WTC11 (cell line): ENCODE results near the gene PRRG2. TPM values are rescaled to one million over a fixed set of nuclear protein-coding genes. Genes with fewer than 3 reads are reported as not detected.

Source experiments
- ATAC-seq: fragments of 200-7000 bp; cut with Tn5 transposase; 2 replicates; pipeline ENCODE4 v1.10.0; 2021; ENCODE audit warnings: mild to moderate bottlenecking, moderate library complexity
- CTCF ChIA-PET: fragments of 300-600 bp; sonication (Branson Sonifier 250); formaldehyde crosslinking; loops from one replicate; lab custom pipeline; 2021; ENCODE audit warnings: antibody characterized with exemption; lab: Charles Lee
- POLR2A ChIA-PET: fragments of 350-600 bp; sonication (Branson Sonifier 250); formaldehyde crosslinking; loops from one replicate; lab custom pipeline; 2021; ENCODE audit warnings: antibody characterized with exemption; lab: Charles Lee
- DNase-seq: peaks from one replicate; pipeline ENCODE4 v3.0.0; 2021; ENCODE audit warnings: low spot score
- H3K27ac Mint-ChIP-seq: 2 replicates; pipeline ENCODE4 v1.8.0; 2021; ENCODE audit warnings: mixed read lengths
- H3K27me3 Mint-ChIP-seq: 2 replicates; pipeline ENCODE4 v1.8.0; 2021; ENCODE audit warnings: low read depth, mild to moderate bottlenecking, moderate library complexity, mixed read lengths
- H3K36me3 Mint-ChIP-seq: 2 replicates; pipeline ENCODE4 v1.8.0; 2021; ENCODE audit warnings: mixed read lengths
- H3K4me1 Mint-ChIP-seq: 2 replicates; pipeline ENCODE4 v1.8.0; 2022; ENCODE audit warnings: mixed read lengths
- H3K4me3 Mint-ChIP-seq: 2 replicates; pipeline ENCODE4 v1.8.0; 2021; ENCODE audit warnings: mild to moderate bottlenecking, moderate library complexity, mixed read lengths
- H3K9me3 Mint-ChIP-seq: 2 replicates; pipeline ENCODE4 v1.8.0; 2021; ENCODE audit warnings: mixed read lengths
- ELF4 ChIP-seq: sonication (generic); formaldehyde crosslinking; IDR thresholded peaks from 2 replicates; pipeline ENCODE4 v1.8.1; 2022; ENCODE audit warnings: low read depth, mild to moderate bottlenecking, moderate library complexity, missing genetic modification reagents
- EMX1 ChIP-seq: fragments of 250-450 bp; sonication (Bioruptor Pico); IDR thresholded peaks from 2 replicates; pipeline ENCODE4 v1.8.0; 2021; ENCODE audit warnings: mild to moderate bottlenecking
- GABPB1 ChIP-seq: sonication (generic); formaldehyde crosslinking; IDR thresholded peaks from 2 replicates; pipeline ENCODE4 v1.8.1; 2023; ENCODE audit warnings: mild to moderate bottlenecking, missing genetic modification reagents
- MYBL2 ChIP-seq: sonication (generic); formaldehyde crosslinking; IDR thresholded peaks from 2 replicates; pipeline ENCODE4 v1.8.1; 2023; ENCODE audit warnings: mild to moderate bottlenecking, moderate library complexity, missing genetic modification reagents
- NFATC4 ChIP-seq: fragments of 250-450 bp; sonication (Bioruptor Pico); IDR thresholded peaks from 2 replicates; pipeline ENCODE4 v1.9.0; 2021; ENCODE audit warnings: mild to moderate bottlenecking
- NR2C2 ChIP-seq: sonication (generic); formaldehyde crosslinking; IDR thresholded peaks from 2 replicates; pipeline ENCODE4 v1.8.0; 2022; ENCODE audit warnings: mild to moderate bottlenecking, missing genetic modification reagents
- SMAD4 ChIP-seq: sonication (generic); formaldehyde crosslinking; IDR thresholded peaks from 2 replicates; pipeline ENCODE4 v1.8.0; 2022; ENCODE audit warnings: mild to moderate bottlenecking, missing genetic modification reagents
- TP53 ChIP-seq: sonication (generic); formaldehyde crosslinking; IDR thresholded peaks from 2 replicates; pipeline ENCODE4 v1.8.1; 2023; ENCODE audit warnings: mild to moderate bottlenecking, missing genetic modification reagents
- ZNF416 ChIP-seq: fragments of 250-450 bp; sonication (Bioruptor Pico); IDR thresholded peaks from 2 replicates; pipeline ENCODE4 v1.9.0; 2021; ENCODE audit warnings: mild to moderate bottlenecking, inconsistent platforms
- total RNA-seq: library from RNA; stranded (reverse); gene quantifications from 3 replicates; pipeline ENCODE4 v1.2.3, GENCODE V29; 2021
- TF ChIP-seq, protein P1 (sequence below): sonication (generic); formaldehyde crosslinking; IDR thresholded peaks from 2 replicates; pipeline ENCODE4 v1.8.1; 2023; ENCODE audit warnings: mild to moderate bottlenecking, moderate library complexity, missing genetic modification reagents
- TF ChIP-seq, protein P2 (sequence below): sonication (generic); formaldehyde crosslinking; IDR thresholded peaks from 2 replicates; pipeline ENCODE4 v1.8.1; 2023; ENCODE audit warnings: mild to moderate bottlenecking, missing genetic modification reagents, moderate library complexity
- TF ChIP-seq, protein P3 (sequence below): fragments of 250-450 bp; sonication (Bioruptor Pico); IDR thresholded peaks from 2 replicates; pipeline ENCODE4 v1.9.0; 2021; ENCODE audit warnings: moderate library complexity, mild to moderate bottlenecking, inconsistent platforms, borderline replicate concordance
- TF ChIP-seq, protein P4 (sequence below): fragments of 250-450 bp; sonication (Bioruptor Pico); IDR thresholded peaks from 2 replicates; pipeline ENCODE4 v1.9.0; 2021; ENCODE audit warnings: mild to moderate bottlenecking, borderline replicate concordance
- TF ChIP-seq, protein P5 (sequence below): fragments of 250-450 bp; sonication (Bioruptor Pico); IDR thresholded peaks from 2 replicates; pipeline ENCODE4 v2.1.2; 2022; ENCODE audit warnings: mild to moderate bottlenecking, moderate library complexity
- TF ChIP-seq, protein P6 (sequence below): sonication (generic); formaldehyde crosslinking; conservative IDR thresholded peaks from 2 replicates; pipeline ENCODE4 v1.8.1; 2023; ENCODE audit warnings: mild to moderate bottlenecking, low read depth, missing genetic modification reagents, moderate library complexity
- TF ChIP-seq, protein P7 (sequence below): sonication (generic); formaldehyde crosslinking; IDR thresholded peaks from 2 replicates; pipeline ENCODE4 v1.8.1; 2023; ENCODE audit warnings: mild to moderate bottlenecking, missing genetic modification reagents
- TF ChIP-seq, protein P8 (sequence below): sonication (generic); formaldehyde crosslinking; IDR thresholded peaks from 2 replicates; pipeline ENCODE4 v1.8.0; 2022; ENCODE audit warnings: mild to moderate bottlenecking, missing genetic modification reagents

PRRG2 gene
- total RNA-seq, 1 experiment from 2014 or later = 5.9 TPM

DNA sequence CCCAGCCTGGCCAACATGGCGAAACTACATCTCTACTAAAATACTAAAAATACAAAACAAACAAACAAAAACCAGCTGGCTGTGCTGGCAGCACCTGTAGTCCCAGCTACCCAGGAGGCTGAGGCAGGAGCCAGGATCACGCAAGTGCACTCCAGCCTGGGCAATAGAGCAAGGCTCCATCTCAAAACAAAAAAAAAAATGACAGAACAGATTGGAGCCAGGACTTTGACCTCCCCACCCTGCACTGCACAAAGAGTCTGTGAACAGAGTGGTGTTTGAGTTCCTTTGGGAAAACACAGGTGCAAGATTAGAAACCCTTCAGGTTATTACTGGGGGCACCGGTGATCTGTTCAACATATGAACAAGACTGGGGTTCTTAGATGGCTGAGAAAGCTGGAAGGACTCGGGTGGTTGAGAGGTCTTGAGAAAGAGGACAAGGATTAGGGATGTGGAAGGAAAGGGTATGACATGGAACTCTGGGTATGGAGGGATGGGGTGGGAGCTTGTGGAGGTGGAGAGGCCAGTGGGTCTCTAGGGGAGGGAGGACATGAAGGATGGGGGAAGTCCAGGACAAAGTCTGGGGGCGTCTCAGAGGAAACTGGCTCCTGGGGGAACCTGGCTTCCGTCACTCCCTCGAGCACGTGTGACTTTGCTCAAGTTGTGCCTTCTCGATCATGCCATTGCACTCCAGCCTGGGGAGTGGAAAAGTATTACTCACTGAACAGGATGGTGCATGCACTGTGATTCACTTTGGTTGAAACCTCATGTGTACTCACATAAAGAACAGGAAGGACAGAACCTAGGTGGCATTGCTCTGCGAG, 27.5 kb upstream of the PRRG2 start:
- Mint-ChIP-seq H3K27ac (no peak overlapping the region; the same call in 1 of the 2 replicates), H3K4me3 (no peak overlapping the region), H3K4me1 (peaks cover 9% of the 10 kb centered on the region), H3K36me3 (peaks cover 16% of the 10 kb centered on the region), H3K27me3 (no peaks in the 10 kb centered on the region)
- CTCF ChIA-PET = interaction anchor here (0.6 to 2.5 kb wide), 2 partner anchors 18 to 179 kb away, joined by 3 to 8 read pairs; no protein-coding TSS in a partner anchor
- POLR2A ChIA-PET = interaction anchor here (0.6 to 0.7 kb wide), 2 partner anchors 58 to 71 kb away, joined by 3 to 5 read pairs; no protein-coding TSS in a partner anchor
- no peak for TF ChIP-seq TP53 (CRISPR knock-in tag)
- TF ChIP-seq, protein P1, sequence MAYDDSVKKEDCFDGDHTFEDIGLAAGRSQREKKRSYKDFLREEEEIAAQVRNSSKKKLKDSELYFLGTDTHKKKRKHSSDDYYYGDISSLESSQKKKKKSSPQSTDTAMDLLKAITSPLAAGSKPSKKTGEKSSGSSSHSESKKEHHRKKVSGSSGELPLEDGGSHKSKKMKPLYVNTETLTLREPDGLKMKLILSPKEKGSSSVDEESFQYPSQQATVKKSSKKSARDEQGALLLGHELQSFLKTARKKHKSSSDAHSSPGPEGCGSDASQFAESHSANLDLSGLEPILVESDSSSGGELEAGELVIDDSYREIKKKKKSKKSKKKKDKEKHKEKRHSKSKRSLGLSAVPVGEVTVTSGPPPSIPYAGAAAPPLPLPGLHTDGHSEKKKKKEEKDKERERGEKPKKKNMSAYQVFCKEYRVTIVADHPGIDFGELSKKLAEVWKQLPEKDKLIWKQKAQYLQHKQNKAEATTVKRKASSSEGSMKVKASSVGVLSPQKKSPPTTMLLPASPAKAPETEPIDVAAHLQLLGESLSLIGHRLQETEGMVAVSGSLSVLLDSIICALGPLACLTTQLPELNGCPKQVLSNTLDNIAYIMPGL (CRISPR knock-in tag) = no peak
- TF ChIP-seq, protein P2, sequence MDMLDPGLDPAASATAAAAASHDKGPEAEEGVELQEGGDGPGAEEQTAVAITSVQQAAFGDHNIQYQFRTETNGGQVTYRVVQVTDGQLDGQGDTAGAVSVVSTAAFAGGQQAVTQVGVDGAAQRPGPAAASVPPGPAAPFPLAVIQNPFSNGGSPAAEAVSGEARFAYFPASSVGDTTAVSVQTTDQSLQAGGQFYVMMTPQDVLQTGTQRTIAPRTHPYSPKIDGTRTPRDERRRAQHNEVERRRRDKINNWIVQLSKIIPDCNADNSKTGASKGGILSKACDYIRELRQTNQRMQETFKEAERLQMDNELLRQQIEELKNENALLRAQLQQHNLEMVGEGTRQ (CRISPR knock-in tag) = no peak
- TF ChIP-seq, protein P3, sequence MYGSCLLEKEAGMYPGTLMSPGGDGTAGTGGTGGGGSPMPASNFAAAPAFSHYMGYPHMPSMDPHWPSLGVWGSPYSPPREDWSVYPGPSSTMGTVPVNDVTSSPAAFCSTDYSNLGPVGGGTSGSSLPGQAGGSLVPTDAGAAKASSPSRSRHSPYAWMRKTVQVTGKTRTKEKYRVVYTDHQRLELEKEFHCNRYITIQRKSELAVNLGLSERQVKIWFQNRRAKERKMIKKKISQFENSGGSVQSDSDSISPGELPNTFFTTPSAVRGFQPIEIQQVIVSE (CRISPR knock-in tag) = no peak
- TF ChIP-seq NR2C2 (CRISPR knock-in tag) = no peak
- no peak for TF ChIP-seq ZNF416
- TF ChIP-seq ELF4 (CRISPR knock-in tag) = no peak
- no peak for TF ChIP-seq EMX1 (CRISPR knock-in tag)
- TF ChIP-seq SMAD4 (CRISPR knock-in tag) = no peak
- TF ChIP-seq, all 79 proteins: peak for 0
- no peaks in the 10 kb centered on the region for H3K9me3 Mint-ChIP-seq
- no peak for ATAC-seq
- DNase-seq = no peak

DNA sequence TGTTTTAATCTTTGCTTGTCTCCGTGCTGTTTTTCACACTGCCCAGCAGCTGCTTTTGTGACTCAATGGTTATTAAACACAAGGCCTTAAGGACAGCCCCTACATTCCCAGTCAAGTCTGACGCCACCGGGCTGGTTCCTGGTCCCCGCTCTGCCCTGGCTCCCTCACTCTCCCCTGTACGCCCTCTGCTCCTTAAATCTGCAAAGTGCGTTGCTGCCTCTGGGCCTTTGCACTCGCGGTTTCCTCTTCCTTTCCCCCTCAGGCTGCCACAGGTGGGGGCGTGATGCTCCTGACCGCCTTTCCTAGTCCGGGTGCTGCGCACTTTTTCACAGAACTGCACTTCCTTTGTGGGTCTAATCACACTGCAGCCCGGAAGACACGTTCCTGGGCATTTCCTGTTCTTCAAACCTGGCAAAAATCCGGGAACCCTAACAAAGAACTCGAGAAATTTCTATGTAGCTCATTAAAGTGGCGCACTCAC, 26.4 kb upstream of the PRRG2 start:
- no peak overlapping the region for H3K4me3 Mint-ChIP-seq
- no peak for DNase-seq
- no peaks in the 10 kb centered on the region for H3K9me3 Mint-ChIP-seq
- H3K4me1 Mint-ChIP-seq = peaks cover 11% of the 10 kb centered on the region
- H3K36me3 Mint-ChIP-seq = peaks cover 27% of the 10 kb centered on the region
- peak overlapping the region; percentile 58; the same call in 1 of the 2 replicates for H3K27ac Mint-ChIP-seq
- POLR2A ChIA-PET = no interaction called here
- H3K27me3 Mint-ChIP-seq = no peaks in the 10 kb centered on the region
- ATAC-seq = no peak
- CTCF ChIA-PET = interaction anchor here (0.7 to 1.6 kb wide), 2 partner anchors 8 to 38 kb away, joined by 3 to 7 read pairs; no protein-coding TSS in a partner anchor
- TF ChIP-seq, protein P4, sequence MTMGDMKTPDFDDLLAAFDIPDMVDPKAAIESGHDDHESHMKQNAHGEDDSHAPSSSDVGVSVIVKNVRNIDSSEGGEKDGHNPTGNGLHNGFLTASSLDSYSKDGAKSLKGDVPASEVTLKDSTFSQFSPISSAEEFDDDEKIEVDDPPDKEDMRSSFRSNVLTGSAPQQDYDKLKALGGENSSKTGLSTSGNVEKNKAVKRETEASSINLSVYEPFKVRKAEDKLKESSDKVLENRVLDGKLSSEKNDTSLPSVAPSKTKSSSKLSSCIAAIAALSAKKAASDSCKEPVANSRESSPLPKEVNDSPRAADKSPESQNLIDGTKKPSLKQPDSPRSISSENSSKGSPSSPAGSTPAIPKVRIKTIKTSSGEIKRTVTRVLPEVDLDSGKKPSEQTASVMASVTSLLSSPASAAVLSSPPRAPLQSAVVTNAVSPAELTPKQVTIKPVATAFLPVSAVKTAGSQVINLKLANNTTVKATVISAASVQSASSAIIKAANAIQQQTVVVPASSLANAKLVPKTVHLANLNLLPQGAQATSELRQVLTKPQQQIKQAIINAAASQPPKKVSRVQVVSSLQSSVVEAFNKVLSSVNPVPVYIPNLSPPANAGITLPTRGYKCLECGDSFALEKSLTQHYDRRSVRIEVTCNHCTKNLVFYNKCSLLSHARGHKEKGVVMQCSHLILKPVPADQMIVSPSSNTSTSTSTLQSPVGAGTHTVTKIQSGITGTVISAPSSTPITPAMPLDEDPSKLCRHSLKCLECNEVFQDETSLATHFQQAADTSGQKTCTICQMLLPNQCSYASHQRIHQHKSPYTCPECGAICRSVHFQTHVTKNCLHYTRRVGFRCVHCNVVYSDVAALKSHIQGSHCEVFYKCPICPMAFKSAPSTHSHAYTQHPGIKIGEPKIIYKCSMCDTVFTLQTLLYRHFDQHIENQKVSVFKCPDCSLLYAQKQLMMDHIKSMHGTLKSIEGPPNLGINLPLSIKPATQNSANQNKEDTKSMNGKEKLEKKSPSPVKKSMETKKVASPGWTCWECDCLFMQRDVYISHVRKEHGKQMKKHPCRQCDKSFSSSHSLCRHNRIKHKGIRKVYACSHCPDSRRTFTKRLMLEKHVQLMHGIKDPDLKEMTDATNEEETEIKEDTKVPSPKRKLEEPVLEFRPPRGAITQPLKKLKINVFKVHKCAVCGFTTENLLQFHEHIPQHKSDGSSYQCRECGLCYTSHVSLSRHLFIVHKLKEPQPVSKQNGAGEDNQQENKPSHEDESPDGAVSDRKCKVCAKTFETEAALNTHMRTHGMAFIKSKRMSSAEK (CRISPR knock-in tag) = no peak
- TF ChIP-seq, protein P5, sequence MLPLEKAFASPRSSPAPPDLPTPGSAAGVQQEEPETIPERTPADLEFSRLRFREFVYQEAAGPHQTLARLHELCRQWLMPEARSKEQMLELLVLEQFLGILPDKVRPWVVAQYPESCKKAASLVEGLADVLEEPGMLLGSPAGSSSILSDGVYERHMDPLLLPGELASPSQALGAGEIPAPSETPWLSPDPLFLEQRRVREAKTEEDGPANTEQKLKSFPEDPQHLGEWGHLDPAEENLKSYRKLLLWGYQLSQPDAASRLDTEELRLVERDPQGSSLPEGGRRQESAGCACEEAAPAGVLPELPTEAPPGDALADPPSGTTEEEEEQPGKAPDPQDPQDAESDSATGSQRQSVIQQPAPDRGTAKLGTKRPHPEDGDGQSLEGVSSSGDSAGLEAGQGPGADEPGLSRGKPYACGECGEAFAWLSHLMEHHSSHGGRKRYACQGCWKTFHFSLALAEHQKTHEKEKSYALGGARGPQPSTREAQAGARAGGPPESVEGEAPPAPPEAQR (CRISPR knock-in tag) = no peak
- TF ChIP-seq, protein P1 (CRISPR knock-in tag) = no peak
- TF ChIP-seq, protein P6, sequence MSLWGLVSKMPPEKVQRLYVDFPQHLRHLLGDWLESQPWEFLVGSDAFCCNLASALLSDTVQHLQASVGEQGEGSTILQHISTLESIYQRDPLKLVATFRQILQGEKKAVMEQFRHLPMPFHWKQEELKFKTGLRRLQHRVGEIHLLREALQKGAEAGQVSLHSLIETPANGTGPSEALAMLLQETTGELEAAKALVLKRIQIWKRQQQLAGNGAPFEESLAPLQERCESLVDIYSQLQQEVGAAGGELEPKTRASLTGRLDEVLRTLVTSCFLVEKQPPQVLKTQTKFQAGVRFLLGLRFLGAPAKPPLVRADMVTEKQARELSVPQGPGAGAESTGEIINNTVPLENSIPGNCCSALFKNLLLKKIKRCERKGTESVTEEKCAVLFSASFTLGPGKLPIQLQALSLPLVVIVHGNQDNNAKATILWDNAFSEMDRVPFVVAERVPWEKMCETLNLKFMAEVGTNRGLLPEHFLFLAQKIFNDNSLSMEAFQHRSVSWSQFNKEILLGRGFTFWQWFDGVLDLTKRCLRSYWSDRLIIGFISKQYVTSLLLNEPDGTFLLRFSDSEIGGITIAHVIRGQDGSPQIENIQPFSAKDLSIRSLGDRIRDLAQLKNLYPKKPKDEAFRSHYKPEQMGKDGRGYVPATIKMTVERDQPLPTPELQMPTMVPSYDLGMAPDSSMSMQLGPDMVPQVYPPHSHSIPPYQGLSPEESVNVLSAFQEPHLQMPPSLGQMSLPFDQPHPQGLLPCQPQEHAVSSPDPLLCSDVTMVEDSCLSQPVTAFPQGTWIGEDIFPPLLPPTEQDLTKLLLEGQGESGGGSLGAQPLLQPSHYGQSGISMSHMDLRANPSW (CRISPR knock-in tag) = no peak
- TF ChIP-seq SMAD4 (CRISPR knock-in tag) = no peak
- TF ChIP-seq, protein P7, sequence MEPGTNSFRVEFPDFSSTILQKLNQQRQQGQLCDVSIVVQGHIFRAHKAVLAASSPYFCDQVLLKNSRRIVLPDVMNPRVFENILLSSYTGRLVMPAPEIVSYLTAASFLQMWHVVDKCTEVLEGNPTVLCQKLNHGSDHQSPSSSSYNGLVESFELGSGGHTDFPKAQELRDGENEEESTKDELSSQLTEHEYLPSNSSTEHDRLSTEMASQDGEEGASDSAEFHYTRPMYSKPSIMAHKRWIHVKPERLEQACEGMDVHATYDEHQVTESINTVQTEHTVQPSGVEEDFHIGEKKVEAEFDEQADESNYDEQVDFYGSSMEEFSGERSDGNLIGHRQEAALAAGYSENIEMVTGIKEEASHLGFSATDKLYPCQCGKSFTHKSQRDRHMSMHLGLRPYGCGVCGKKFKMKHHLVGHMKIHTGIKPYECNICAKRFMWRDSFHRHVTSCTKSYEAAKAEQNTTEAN (CRISPR knock-in tag) = no peak
- no peak for TF ChIP-seq GABPB1 (CRISPR knock-in tag)
- TF ChIP-seq, protein P8, sequence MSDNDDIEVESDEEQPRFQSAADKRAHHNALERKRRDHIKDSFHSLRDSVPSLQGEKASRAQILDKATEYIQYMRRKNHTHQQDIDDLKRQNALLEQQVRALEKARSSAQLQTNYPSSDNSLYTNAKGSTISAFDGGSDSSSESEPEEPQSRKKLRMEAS = no peak
- no peak for TF ChIP-seq MYBL2 (CRISPR knock-in tag)
- no peak for TF ChIP-seq NFATC4 (CRISPR knock-in tag)
